KOPT-K1 (cell line): ENCODE data around the gene CMSS1.

Experiments used
- H3K27ac ChIP-seq: fragments of 200-600 bp; sonication (generic); 2 replicates; pipeline ENCODE4 v1.5.1; 2016; ENCODE audit warnings: antibody characterized with exemption, mild to moderate bottlenecking, low read depth, low read length; ENCODE audit not compliant: poor library complexity, severe bottlenecking
- H3K36me3 ChIP-seq: fragments of 200-600 bp; sonication (generic); 2 replicates; pipeline ENCODE4 v1.5.1; 2017; ENCODE audit warnings: antibody characterized with exemption, mild to moderate bottlenecking, low read length, moderate library complexity; ENCODE audit not compliant: insufficient read depth
- H3K9me3 ChIP-seq: fragments of 200-600 bp; sonication (generic); 2 replicates; pipeline ENCODE4 v1.5.1; 2017; ENCODE audit warnings: antibody characterized with exemption, low read length, mild to moderate bottlenecking; ENCODE audit not compliant: insufficient read depth, poor library complexity, severe bottlenecking

The CMSS1 gene

GRCh38 chr3:99795573-99795972, 22.1 kb upstream of the CMSS1 start:
- Histone ChIP-seq H3K36me3 (no peaks in the 10 kb centered on the region), H3K9me3 (no peaks in the 10 kb centered on the region), H3K27ac (no peak overlapping the region)

- H3K36me3 ChIP-seq, result no peaks in the 10 kb centered on the region
- no peak overlapping the region for H3K27ac ChIP-seq
- peaks cover 5% of the 10 kb centered on the region for H3K9me3 ChIP-seq
Measured at GRCh38 chr3:99799422-99799821, 18.2 kb upstream of the CMSS1 start.

- Histone ChIP-seq H3K9me3 (peaks cover 22% of the 10 kb centered on the region), H3K36me3 (no peaks in the 10 kb centered on the region), H3K27ac (no peak overlapping the region)
Measured at GRCh38 chr3:99803297-99803696, 14.4 kb upstream of the CMSS1 start.

GRCh38 chr3:99805160-99805559, 12.5 kb upstream of the CMSS1 start:
- Histone ChIP-seq H3K36me3 (no peaks in the 10 kb centered on the region), H3K9me3 (peaks cover 22% of the 10 kb centered on the region), H3K27ac (no peak overlapping the region)

GRCh38 chr3:99808163-99808794, 9.4 kb upstream of the CMSS1 start:
- no peaks in the 10 kb centered on the region for H3K36me3 ChIP-seq
- H3K9me3 ChIP-seq, result peaks cover 22% of the 10 kb centered on the region
- H3K27ac ChIP-seq, result no peak overlapping the region

GRCh38 chr3:99809565-99809964, 8.1 kb upstream of the CMSS1 start:
- peaks cover 16% of the 10 kb centered on the region for H3K9me3 ChIP-seq
- no peaks in the 10 kb centered on the region for H3K36me3 ChIP-seq
- no peak overlapping the region for H3K27ac ChIP-seq

- peaks cover 7% of the 10 kb centered on the region for H3K9me3 ChIP-seq
- no peaks in the 10 kb centered on the region for H3K36me3 ChIP-seq
- H3K27ac ChIP-seq, result no peak overlapping the region
Measured at GRCh38 chr3:99810403-99810802, 7.3 kb upstream of the CMSS1 start.

GRCh38 chr3:99817047-99817436, 620 bp upstream of the CMSS1 start:
- Histone ChIP-seq H3K9me3 (peaks cover 9% of the 10 kb centered on the region), H3K27ac (peak overlapping the region; percentile 74), H3K36me3 (no peaks in the 10 kb centered on the region; the same call in 1 of the 2 replicates)

- Histone ChIP-seq H3K9me3 (peaks cover 9% of the 10 kb centered on the region), H3K27ac (no peak overlapping the region)
Measured at GRCh38 chr3:99818818-99819217, 1.2 kb downstream of the CMSS1 start.

GRCh38 chr3:99823723-99824711, 6.4 kb downstream of the CMSS1 start:
- Histone ChIP-seq H3K27ac (no peak overlapping the region), H3K36me3 (no peaks in the 10 kb centered on the region; the same call in 1 of the 2 replicates), H3K9me3 (no peaks in the 10 kb centered on the region)

More at GRCh38 chr3:99818818-99819217, 1.2 kb downstream of the CMSS1 start:
- no peaks in the 10 kb centered on the region; the same call in 1 of the 2 replicates for H3K36me3 ChIP-seq

- Histone ChIP-seq H3K9me3 (no peaks in the 10 kb centered on the region), H3K36me3 (no peaks in the 10 kb centered on the region; the same call in 1 of the 2 replicates), H3K27ac (no peak overlapping the region)
Measured at GRCh38 chr3:99825004-99825640, 7.5 kb downstream of the CMSS1 start.

GRCh38 chr3:99829844-99830243, 12.2 kb downstream of the CMSS1 start:
- Histone ChIP-seq H3K27ac (no peak overlapping the region), H3K36me3 (no peaks in the 10 kb centered on the region), H3K9me3 (no peaks in the 10 kb centered on the region)

- Histone ChIP-seq H3K27ac (no peak overlapping the region), H3K9me3 (no peaks in the 10 kb centered on the region), H3K36me3 (no peaks in the 10 kb centered on the region)
Measured at GRCh38 chr3:99833617-99834205, 16.0 kb downstream of the CMSS1 start.

- H3K9me3 ChIP-seq, result no peaks in the 10 kb centered on the region
- H3K36me3 ChIP-seq, result no peaks in the 10 kb centered on the region
- H3K27ac ChIP-seq, result no peak overlapping the region
Measured at GRCh38 chr3:99834211-99834957, 16.7 kb downstream of the CMSS1 start.
